Measurements from ENCODE around the gene U2SURP. TPM values are rescaled to one million over a fixed set of nuclear protein-coding genes. Genes with fewer than 3 reads are reported as not detected.

Gene U2SURP
- total and polyA plus RNA-seq, 2 donors (not counting 3 experiments of a cell fraction or from before 2014, with no cell fraction given): 12.6 to 92.4 TPM

GRCh38 chr3:143004823-143005222 is 3.5 kb downstream of the U2SURP start:
- Histone ChIP-seq H3K4me2 (ENCODE audit: insufficient read depth, low read length) (no peak overlapping the region), H3K4me3 (replicated peaks in 1 of 3; ENCODE audit: insufficient read depth in 1 of 3, low read depth in 1 of 3, low read length in 3 of 3) (no peak overlapping the region), H3K27me3 (ENCODE audit: control insufficient read depth in 2 of 2, insufficient read depth in 2 of 2, low read length in 2 of 2) (no peaks in the 10 kb centered on the region), H3K4me1 (ENCODE audit: control insufficient read depth, extremely low read depth, insufficient read depth, low read length) (peaks cover 16% of the 10 kb centered on the region), H3K9me1 (replicated peaks; ENCODE audit: control insufficient read depth, extremely low read depth, insufficient read depth, low read length) (no peaks in the 10 kb centered on the region), H3K36me3 (ENCODE audit: control insufficient read depth in 2 of 2, extremely low read depth in 1 of 2, insufficient read depth in 2 of 2, low read length in 2 of 2) (no peaks in the 10 kb centered on the region), H3K9me3 (replicated peaks; ENCODE audit: control insufficient read depth, insufficient read depth, low read length) (no peaks in the 10 kb centered on the region), H3K27ac (ENCODE audit: insufficient read depth, low read depth, low read length) (no peak overlapping the region), H4K20me1 (replicated peaks; ENCODE audit: control insufficient read depth, extremely low read depth, insufficient read depth, low read length) (peaks cover 8% of the 10 kb centered on the region), H3K79me2 (ENCODE audit: control insufficient read depth, insufficient read depth, low read length) (peaks cover 83% of the 10 kb centered on the region), H2AFZ (ENCODE audit: low read depth, low read length) (no peak overlapping the region), H3K9ac (replicated peaks; ENCODE audit: extremely low read depth, insufficient read depth, low read length) (no peak overlapping the region)
- no TSS peak for BruUV-seq (replicated peaks)
- FAIRE-seq (no peak), DNase-seq (ENCODE audit: low read depth, low spot score) (no peak)
- ChIA-PET CTCF (interaction anchor here (0.7 kb wide), 1 partner anchor 442 kb away, joined by 3 read pairs; no protein-coding TSS in a partner anchor), POLR2A (no interaction called here)
- intact Hi-C loops (cut with micrococcal nuclease): loop anchor here (5.0 to 10.0 kb wide), 3 partner anchors 117 to 560 kb away; partner anchors contain the start of genes TRPC1 and XRN1
- dilution Hi-C loops (cut with MboI; ENCODE audit: extremely low pct_ligation_motif_present, low sequenced_read_pairs): no loop called here
- TF ChIP-seq GATA2 (IDR thresholded peaks at IDR 0.05; ENCODE audit: insufficient read depth, insufficient read length, low read depth, low read length) (no peak), CTCF (IDR thresholded peaks at IDR 0.05; ENCODE audit: extremely low read depth in 1 of 2, insufficient read depth in 1 of 2, low read depth in 1 of 2, low read length in 2 of 2) (no peak), MYC (IDR thresholded peaks at IDR 0.05; ENCODE audit: low read depth, low read length) (no peak), JUN (IDR thresholded peaks at IDR 0.05; ENCODE audit: borderline replicate concordance, insufficient read depth, insufficient read length, low read depth) (no peak), FOS (IDR thresholded peaks at IDR 0.05; ENCODE audit: borderline replicate concordance, insufficient read depth, low read length) (no peak), POLR2AphosphoS5 (IDR thresholded peaks at IDR 0.05; ENCODE audit: insufficient read depth, low read depth, low read length) (no peak), MAX (IDR thresholded peaks at IDR 0.05; ENCODE audit: insufficient read depth, insufficient read length) (no peak), EZH2 (IDR thresholded peaks at IDR 0.05; ENCODE audit: borderline replicate concordance, low read depth, low read length, severe bottlenecking) (no peak), POLR2A (IDR thresholded peaks at IDR 0.05; ENCODE audit: low read depth, low read length) (no peak)
